Measurements from ENCODE around the gene TBC1D12.

The TBC1D12 gene

DNA sequence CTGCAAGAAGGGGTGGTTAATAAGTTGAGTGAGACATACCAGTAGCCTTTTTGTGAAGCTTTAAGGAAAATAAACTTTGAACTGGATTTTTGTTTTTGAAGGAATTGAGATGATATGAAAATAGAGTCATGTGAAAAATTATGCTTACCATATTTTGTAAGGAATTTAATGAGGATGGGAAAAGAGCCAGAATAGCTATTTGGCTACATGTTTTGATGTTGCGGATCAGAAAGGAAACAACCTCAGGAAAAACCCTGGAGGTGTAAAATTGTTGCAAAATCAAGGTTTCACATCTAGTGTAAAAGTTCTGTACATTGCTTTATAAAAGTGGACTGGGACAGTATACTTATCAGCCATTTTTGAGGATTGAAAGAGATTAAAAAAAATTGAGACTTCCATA lies 15.0 kb downstream of the TBC1D12 start:
- no peak for DNase-seq (ENCODE audit: extremely low read depth, insufficient read length)
- Histone ChIP-seq H3K36me3 (ENCODE audit: control insufficient read depth, insufficient read depth, low read length) (no peaks in the 10 kb centered on the region), H3K4me3 (replicated peaks; ENCODE audit: low read depth, low read length) (no peak overlapping the region), H3K27me3 (replicated peaks; ENCODE audit: control insufficient read depth, insufficient read depth, low read length) (no peaks in the 10 kb centered on the region)
- TF ChIP-seq, protein P1, sequence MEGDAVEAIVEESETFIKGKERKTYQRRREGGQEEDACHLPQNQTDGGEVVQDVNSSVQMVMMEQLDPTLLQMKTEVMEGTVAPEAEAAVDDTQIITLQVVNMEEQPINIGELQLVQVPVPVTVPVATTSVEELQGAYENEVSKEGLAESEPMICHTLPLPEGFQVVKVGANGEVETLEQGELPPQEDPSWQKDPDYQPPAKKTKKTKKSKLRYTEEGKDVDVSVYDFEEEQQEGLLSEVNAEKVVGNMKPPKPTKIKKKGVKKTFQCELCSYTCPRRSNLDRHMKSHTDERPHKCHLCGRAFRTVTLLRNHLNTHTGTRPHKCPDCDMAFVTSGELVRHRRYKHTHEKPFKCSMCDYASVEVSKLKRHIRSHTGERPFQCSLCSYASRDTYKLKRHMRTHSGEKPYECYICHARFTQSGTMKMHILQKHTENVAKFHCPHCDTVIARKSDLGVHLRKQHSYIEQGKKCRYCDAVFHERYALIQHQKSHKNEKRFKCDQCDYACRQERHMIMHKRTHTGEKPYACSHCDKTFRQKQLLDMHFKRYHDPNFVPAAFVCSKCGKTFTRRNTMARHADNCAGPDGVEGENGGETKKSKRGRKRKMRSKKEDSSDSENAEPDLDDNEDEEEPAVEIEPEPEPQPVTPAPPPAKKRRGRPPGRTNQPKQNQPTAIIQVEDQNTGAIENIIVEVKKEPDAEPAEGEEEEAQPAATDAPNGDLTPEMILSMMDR (IDR thresholded peaks at IDR 0.05; ENCODE audit: insufficient read depth, low read length, poor library complexity, severe bottlenecking), result no peak

DNA sequence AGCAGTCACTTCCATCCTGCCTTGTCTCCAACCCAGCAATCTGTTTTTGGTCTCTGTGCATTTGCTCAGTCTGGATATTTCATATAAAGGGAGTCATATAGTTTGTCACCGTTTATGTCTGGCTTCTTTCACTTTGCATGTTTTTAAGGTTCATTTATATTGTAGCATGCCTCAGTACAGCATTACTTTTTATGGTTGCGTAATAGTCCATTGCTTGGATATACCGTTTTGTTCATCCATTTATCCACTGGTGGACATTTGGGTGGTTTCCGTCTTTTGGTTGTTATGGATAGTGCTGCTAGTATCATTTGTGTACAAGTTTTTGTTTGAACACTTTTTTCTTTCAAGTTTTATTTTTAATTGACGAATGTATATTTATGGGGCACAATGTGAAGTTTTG lies 18.2 kb downstream of the TBC1D12 start:
- Histone ChIP-seq H3K27me3 (replicated peaks; ENCODE audit: control insufficient read depth, insufficient read depth, low read length) (no peaks in the 10 kb centered on the region), H3K36me3 (ENCODE audit: control insufficient read depth, insufficient read depth, low read length) (no peaks in the 10 kb centered on the region), H3K4me3 (replicated peaks; ENCODE audit: low read depth, low read length) (no peak overlapping the region)
- TF ChIP-seq, protein P1 (IDR thresholded peaks at IDR 0.05; ENCODE audit: insufficient read depth, low read length, poor library complexity, severe bottlenecking), result no peak
- DNase-seq (ENCODE audit: extremely low read depth, insufficient read length), result no peak

DNA sequence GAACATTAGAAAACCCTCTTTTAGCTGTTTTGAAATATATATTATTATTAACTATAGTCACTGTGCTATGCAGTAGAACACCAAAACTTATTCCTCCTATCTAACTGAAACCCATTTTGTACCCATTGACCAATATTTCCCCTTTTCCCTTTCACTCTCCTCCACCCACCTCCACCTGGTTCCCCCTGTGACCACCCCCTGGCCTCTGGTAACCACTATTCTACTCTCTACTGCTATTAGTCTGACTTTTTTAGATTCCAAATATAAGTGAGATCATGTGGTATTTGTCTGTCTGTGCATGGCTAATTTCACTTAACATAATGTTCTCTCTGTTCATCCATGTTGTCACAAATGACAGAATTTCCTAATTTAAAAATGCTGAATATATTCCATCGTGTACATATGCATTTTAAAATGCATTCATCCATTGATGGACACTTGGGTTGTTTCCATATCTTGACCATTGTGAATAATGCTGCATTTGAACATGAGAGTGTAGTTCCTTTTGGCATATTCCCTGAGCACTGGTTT lies 18.7 kb downstream of the TBC1D12 start:
- Histone ChIP-seq H3K4me3 (replicated peaks; ENCODE audit: low read depth, low read length) (no peak overlapping the region), H3K27me3 (replicated peaks; ENCODE audit: control insufficient read depth, insufficient read depth, low read length) (no peaks in the 10 kb centered on the region), H3K36me3 (ENCODE audit: control insufficient read depth, insufficient read depth, low read length) (no peaks in the 10 kb centered on the region)
- TF ChIP-seq, protein P1 (IDR thresholded peaks at IDR 0.05; ENCODE audit: insufficient read depth, low read length, poor library complexity, severe bottlenecking), result no peak
- no peak for DNase-seq (ENCODE audit: extremely low read depth, insufficient read length)

DNA sequence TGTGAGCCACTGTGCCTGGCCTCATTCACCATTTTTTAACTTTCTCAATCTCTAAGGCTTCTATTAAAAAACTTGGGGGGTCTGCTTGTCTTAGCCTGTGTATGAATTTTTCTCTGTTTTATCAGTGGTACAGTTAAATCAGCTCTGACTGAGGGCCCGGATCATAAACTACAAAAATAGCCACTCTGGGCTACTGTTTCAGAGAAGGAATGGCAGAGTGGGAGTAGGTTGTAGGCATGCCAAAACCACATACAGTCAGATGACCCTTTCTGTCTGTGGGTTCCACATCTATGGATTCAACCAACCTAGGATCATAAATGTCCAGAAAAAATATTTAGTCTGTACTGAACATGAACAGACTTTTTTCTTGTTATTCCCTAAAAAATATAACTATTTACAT lies 21.3 kb downstream of the TBC1D12 start:
- DNase-seq (ENCODE audit: extremely low read depth, insufficient read length), result no peak
- Histone ChIP-seq H3K36me3 (ENCODE audit: control insufficient read depth, insufficient read depth, low read length) (no peaks in the 10 kb centered on the region), H3K4me3 (replicated peaks; ENCODE audit: low read depth, low read length) (no peak overlapping the region), H3K27me3 (replicated peaks; ENCODE audit: control insufficient read depth, insufficient read depth, low read length) (no peaks in the 10 kb centered on the region)
- TF ChIP-seq, protein P1 (IDR thresholded peaks at IDR 0.05; ENCODE audit: insufficient read depth, low read length, poor library complexity, severe bottlenecking), result no peak

DNA sequence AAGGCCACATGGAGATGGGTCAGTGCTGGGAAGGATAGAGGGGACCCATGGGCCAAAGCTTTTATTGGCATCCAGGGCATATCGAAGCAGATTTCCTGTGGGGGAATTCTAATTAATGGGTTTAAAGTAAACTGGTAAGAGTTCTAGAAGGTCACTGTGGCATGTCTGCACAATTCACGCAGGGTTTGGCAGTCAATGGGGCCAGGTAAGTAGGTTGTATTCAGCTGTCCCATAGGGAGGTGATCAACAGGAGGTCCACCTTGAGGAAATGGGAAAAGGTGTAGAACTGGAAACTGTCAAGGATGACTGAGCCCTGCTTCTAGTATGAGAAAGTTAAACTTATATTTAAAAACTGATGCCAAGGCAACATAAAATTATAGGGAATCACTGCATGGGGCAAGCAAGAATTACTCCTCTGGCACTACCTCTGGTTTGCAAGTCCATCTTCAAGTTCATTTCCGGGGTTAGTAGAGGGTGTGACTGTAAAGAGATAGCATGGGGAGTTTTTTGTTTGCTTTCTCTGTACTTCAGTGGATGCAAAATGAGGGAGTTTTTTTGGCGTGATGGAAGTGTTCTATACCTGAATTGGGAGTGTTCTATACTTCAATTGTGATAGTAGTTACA lies 22.5 kb downstream of the TBC1D12 start:
- TF ChIP-seq, protein P1 (IDR thresholded peaks at IDR 0.05; ENCODE audit: insufficient read depth, low read length, poor library complexity, severe bottlenecking), result no peak
- Histone ChIP-seq H3K4me3 (replicated peaks; ENCODE audit: low read depth, low read length) (no peak overlapping the region), H3K36me3 (ENCODE audit: control insufficient read depth, insufficient read depth, low read length) (no peaks in the 10 kb centered on the region), H3K27me3 (replicated peaks; ENCODE audit: control insufficient read depth, insufficient read depth, low read length) (no peaks in the 10 kb centered on the region)
- DNase-seq (ENCODE audit: extremely low read depth, insufficient read length), result no peak

DNA sequence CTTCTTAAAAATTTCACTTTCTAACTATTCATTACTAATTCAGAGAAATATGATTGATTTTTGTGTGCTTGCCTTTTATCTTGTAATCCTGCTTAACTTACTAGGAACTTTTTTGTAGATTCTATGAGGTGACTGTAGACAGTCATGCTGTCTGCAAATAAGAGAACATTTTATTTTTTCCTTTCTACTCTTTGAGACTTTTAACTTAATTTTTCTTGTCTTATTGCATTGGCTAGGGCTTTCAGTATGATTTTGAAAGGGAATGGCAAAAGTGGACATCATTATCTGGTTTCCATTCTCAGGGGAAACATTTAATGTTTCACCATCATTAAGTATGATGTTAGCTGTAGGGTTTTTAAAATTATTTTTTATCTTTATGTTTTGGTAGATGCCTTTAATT lies 23.6 kb downstream of the TBC1D12 start:
- Histone ChIP-seq H3K36me3 (ENCODE audit: control insufficient read depth, insufficient read depth, low read length) (no peaks in the 10 kb centered on the region), H3K27me3 (replicated peaks; ENCODE audit: control insufficient read depth, insufficient read depth, low read length) (no peaks in the 10 kb centered on the region), H3K4me3 (replicated peaks; ENCODE audit: low read depth, low read length) (no peak overlapping the region)
- TF ChIP-seq, protein P1 (IDR thresholded peaks at IDR 0.05; ENCODE audit: insufficient read depth, low read length, poor library complexity, severe bottlenecking), result no peak
- no peak for DNase-seq (ENCODE audit: extremely low read depth, insufficient read length)
